ENCODE data around the gene SLC7A9. TPM values are rescaled to one million over a fixed set of nuclear protein-coding genes. Genes with fewer than 3 reads are reported as not detected.

SLC7A9 gene
- polyA plus RNA-seq, 1 donor from 2014 or later: 2.5 TPM

- no peaks in the 10 kb centered on the region for H3K36me3 ChIP-seq (ENCODE audit: insufficient read depth, low read length)
- H3K4me3 ChIP-seq (ENCODE audit: low read length): no peak overlapping the region
- H3K4me2 ChIP-seq (ENCODE audit: low read length): no peak overlapping the region
- no peak overlapping the region for H3K9ac ChIP-seq (ENCODE audit: low read length)
- H3K27ac ChIP-seq (ENCODE audit: low read length): no peak overlapping the region
- no peaks in the 10 kb centered on the region for H3K9me2 ChIP-seq (ENCODE audit: insufficient read depth, low read length)
- H3K9me3 ChIP-seq (ENCODE audit: low read length): no peaks in the 10 kb centered on the region
- TF ChIP-seq EZH2 (IDR thresholded peaks at IDR 0.05; ENCODE audit: borderline replicate concordance, insufficient read depth, low read length, poor library complexity, severe bottlenecking): no peak
- no peak for TF ChIP-seq TAF1 (IDR thresholded peaks at IDR 0.05; ENCODE audit: low read depth)
- no peak for TF ChIP-seq POLR2AphosphoS5 (IDR thresholded peaks at IDR 0.05)
- no peak for TF ChIP-seq RAD21 (conservative IDR thresholded peaks at IDR 0.05)
- TF ChIP-seq MXI1 (conservative IDR thresholded peaks at IDR 0.05; ENCODE audit: poor library complexity, severe bottlenecking): no peak
- TF ChIP-seq SMC3 (conservative IDR thresholded peaks at IDR 0.05; ENCODE audit: poor library complexity): no peak
- TF ChIP-seq REST (IDR thresholded peaks at IDR 0.05; ENCODE audit: borderline replicate concordance): no peak
- H3F3A ChIP-seq (ENCODE audit: insufficient read depth, low read length, poor library complexity, severe bottlenecking): no peaks in the 10 kb centered on the region
- H3K27me3 ChIP-seq (ENCODE audit: insufficient read depth, low read depth, low read length): no peaks in the 10 kb centered on the region
- no peak overlapping the region for H2AFZ ChIP-seq (ENCODE audit: low read depth, low read length)
- no peaks in the 10 kb centered on the region for H3K79me2 ChIP-seq (replicated peaks; ENCODE audit: insufficient read depth, low read length)
- no peaks in the 10 kb centered on the region for H4K20me1 ChIP-seq (ENCODE audit: insufficient read depth)
These were observed 7.9 kb upstream of the SLC7A9 start for GRCh38 chr19:32877323-32877912.

GRCh38 chr19:32876919-32877285, 7.3 kb upstream of the SLC7A9 start:
- TF ChIP-seq REST (IDR thresholded peaks at IDR 0.05; ENCODE audit: borderline replicate concordance) (no peak), EZH2 (IDR thresholded peaks at IDR 0.05; ENCODE audit: borderline replicate concordance, insufficient read depth, low read length, poor library complexity, severe bottlenecking) (no peak), EP300 (conservative IDR thresholded peaks at IDR 0.05; ENCODE audit: poor library complexity, severe bottlenecking) (peak; percentile 45)

More at GRCh38 chr19:32876919-32877285, 7.3 kb upstream of the SLC7A9 start:
- H3K9me3 ChIP-seq (ENCODE audit: low read length): no peaks in the 10 kb centered on the region
- no peaks in the 10 kb centered on the region for H3K79me2 ChIP-seq (replicated peaks; ENCODE audit: insufficient read depth, low read length)
- H3K4me3 ChIP-seq (ENCODE audit: low read length): no peak overlapping the region
- no peaks in the 10 kb centered on the region for H3K36me3 ChIP-seq (ENCODE audit: insufficient read depth, low read length)
- H3K27ac ChIP-seq (ENCODE audit: low read length): no peak overlapping the region
- H3K9ac ChIP-seq (ENCODE audit: low read length): no peak overlapping the region
- no peak overlapping the region for H2AFZ ChIP-seq (ENCODE audit: low read depth, low read length)
- H3K4me2 ChIP-seq (ENCODE audit: low read length): no peak overlapping the region
- H3K27me3 ChIP-seq (ENCODE audit: insufficient read depth, low read depth, low read length): no peaks in the 10 kb centered on the region
- H3K9me2 ChIP-seq (ENCODE audit: insufficient read depth, low read length): no peaks in the 10 kb centered on the region
- H3F3A ChIP-seq (ENCODE audit: insufficient read depth, low read length, poor library complexity, severe bottlenecking): no peaks in the 10 kb centered on the region
- H4K20me1 ChIP-seq (ENCODE audit: insufficient read depth): no peaks in the 10 kb centered on the region

Measured in neural cell (in vitro differentiated cells).